CD14-positive monocyte (primary cell): Measurements from ENCODE around the gene CACNA1D. TPM values are rescaled to one million over a fixed set of nuclear protein-coding genes. Genes with fewer than 3 reads are reported as not detected.

Source experiments
- DNase-seq, 3 donors: peaks; one replicate each; pipeline ENCODE4 v3.0.0-alpha.2; 2011 to 2022
- H2AFZ ChIP-seq: 2 replicates; pipeline ENCODE4 v1.6.0; 2012; ENCODE audit warnings: mild to moderate bottlenecking, low read depth, low read length, inconsistent platforms; ENCODE audit not compliant: insufficient read depth, poor library complexity, severe bottlenecking
- H3K27ac ChIP-seq, 2 donors: 1 replicate in 1 of 2; 2 replicates in 1 of 2; pipeline ENCODE4 v1.5.1; 2012 to 2013; ENCODE audit warnings: low read length in 2 of 2, control low read depth in 1 of 2, inconsistent platforms in 1 of 2, low read depth in 1 of 2, mild to moderate bottlenecking in 1 of 2
- H3K27me3 ChIP-seq, 2 donors: one replicate each; pipeline versions ENCODE4 v1.6.0 to v1.6.1; 2011 to 2013; ENCODE audit warnings: low read length in 2 of 2; ENCODE audit not compliant: control insufficient read depth in 2 of 2, insufficient read depth in 2 of 2
- H3K36me3 ChIP-seq, 2 donors: replicated peaks in 1 of 2; 1 replicate in 1 of 2; 2 replicates in 1 of 2; pipeline versions ENCODE4 v1.5.1 to v1.6.1; 2012 to 2013; ENCODE audit warnings: low read length in 2 of 2, control low read depth in 1 of 2, inconsistent platforms in 1 of 2, mild to moderate bottlenecking in 1 of 2; ENCODE audit not compliant: insufficient read depth in 2 of 2, control insufficient read depth in 1 of 2
- H3K4me1 ChIP-seq, 2 donors: 1 replicate in 1 of 2; 2 replicates in 1 of 2; pipeline versions ENCODE4 v1.5.1 to v1.6.1; 2012 to 2013; ENCODE audit warnings: low read length in 2 of 2, control low read depth in 1 of 2, inconsistent platforms in 1 of 2, mild to moderate bottlenecking in 1 of 2, moderate library complexity in 1 of 2; ENCODE audit not compliant: insufficient read depth in 2 of 2, control insufficient read depth in 1 of 2
- H3K4me2 ChIP-seq: replicated peaks from 2 replicates; pipeline ENCODE3; 2012; ENCODE audit warnings: low read length, moderate library complexity, mild to moderate bottlenecking; ENCODE audit not compliant: poor library complexity, severe bottlenecking; ENCODE audit errors: extremely low read depth
- H3K4me3 ChIP-seq, 3 experiments: fragments of 200-600 bp in 1 of 3; sonication (generic) in 1 of 3; replicated peaks in 1 of 3; 1 replicate in 2 of 3; 2 replicates in 1 of 3; pipeline ENCODE4 v1.5.1; 2011 to 2013; ENCODE audit warnings: low read length in 3 of 3, mild to moderate bottlenecking in 3 of 3, control low read depth in 2 of 3, low read depth in 2 of 3, inconsistent platforms in 1 of 3, moderate library complexity in 1 of 3
- H3K79me2 ChIP-seq: 2 replicates; pipeline ENCODE4 v1.6.0; 2012; ENCODE audit warnings: mild to moderate bottlenecking, control low read depth, inconsistent platforms, low read length, moderate library complexity; ENCODE audit not compliant: insufficient read depth
- H3K9ac ChIP-seq: 2 replicates; pipeline ENCODE4 v1.6.0; 2017; ENCODE audit warnings: low read length, mild to moderate bottlenecking; ENCODE audit not compliant: insufficient read depth, poor library complexity, severe bottlenecking
- H3K9me3 ChIP-seq, 2 donors: replicated peaks in 1 of 2; 1 replicate in 1 of 2; 2 replicates in 1 of 2; pipeline versions ENCODE4 v1.5.1 to v1.6.1; 2012 to 2013; ENCODE audit warnings: low read length in 2 of 2, control low read depth in 1 of 2; ENCODE audit not compliant: control insufficient read depth in 1 of 2, insufficient read depth in 1 of 2
- H4K20me1 ChIP-seq: 2 replicates; pipeline ENCODE4 v1.6.0; 2012; ENCODE audit warnings: mild to moderate bottlenecking, low read length, control low read depth, moderate library complexity; ENCODE audit not compliant: insufficient read depth
- H3K27ac Mint-ChIP-seq, 7 donors: one replicate each; pipeline ENCODE4 v1.8.0; 2020; ENCODE audit warnings: mild to moderate bottlenecking in 7 of 7, mixed read lengths in 7 of 7, moderate library complexity in 6 of 7, inconsistent platforms in 2 of 7
- H3K27me3 Mint-ChIP-seq, 3 donors: one replicate each; pipeline ENCODE4 v1.8.0; 2021 to 2022; ENCODE audit warnings: low read depth in 3 of 3, mild to moderate bottlenecking in 3 of 3, mixed read lengths in 3 of 3, moderate library complexity in 3 of 3, inconsistent platforms in 1 of 3
- H3K36me3 Mint-ChIP-seq, 2 donors: one replicate each; pipeline ENCODE4 v1.8.0; 2020; ENCODE audit warnings: mixed read lengths in 2 of 2, inconsistent platforms in 1 of 2, mild to moderate bottlenecking in 1 of 2
- H3K4me1 Mint-ChIP-seq: one replicate; pipeline ENCODE4 v1.8.0; 2020; ENCODE audit warnings: mild to moderate bottlenecking, mixed read lengths
- H3K4me3 Mint-ChIP-seq, 2 donors: one replicate each; pipeline ENCODE4 v1.8.0; 2020; ENCODE audit warnings: mild to moderate bottlenecking in 2 of 2, mixed read lengths in 2 of 2, moderate library complexity in 1 of 2
- H3K9me3 Mint-ChIP-seq, 7 donors: one replicate each; pipeline ENCODE4 v1.8.0; 2020 to 2022; ENCODE audit warnings: mixed read lengths in 7 of 7, mild to moderate bottlenecking in 6 of 7, moderate library complexity in 6 of 7, inconsistent platforms in 2 of 7
- WGBS: methylation state at CpG from one replicate; pipeline ENCODE4 v1.1.5; 2013; ENCODE audit warnings: missing lambda C conversion rate; ENCODE audit not compliant: insufficient coverage; 5-methylcytosine and 5-hydroxymethylcytosine counted together
- intact Hi-C, 2 donors: fragments of 100-400 bp; cut with micrococcal nuclease; formaldehyde crosslinking; loops; one replicate each; pipeline versions ENCODE4 v1.15.0 to v1.15.1; 2023
- polyA plus RNA-seq, 3 donors: library from polyadenylated mRNA; depleted of rRNA in 1 of 3; unstranded in 2 of 3; stranded (reverse) in 1 of 3; fragments of 300-500 nt in 2 of 3; fragments of >200 nt in 1 of 3; fragmentation: Illumina TruSeq in 2 of 3; gene quantifications; 1 replicate in 2 of 3; 2 replicates in 1 of 3; pipeline ENCODE4 v1.2.3, GENCODE V29; 2012 to 2021
- TF ChIP-seq, protein P1 (sequence below): fragments of 200-600 bp; IDR thresholded peaks from one replicate; pipeline ENCODE4 v1.8.0; 2022; ENCODE audit warnings: antibody characterized with exemption, mild to moderate bottlenecking

The CACNA1D gene
- polyA plus RNA-seq, 3 donors, result 0.29 to 1.2 (median 0.98) TPM

GRCh38 chr3:53513556-53514190 lies 19.3 kb downstream of the CACNA1D start:
- peaks cover 0 to 2% (median 0%) of the 10 kb centered on the region in 7 donors for H3K9me3 Mint-ChIP-seq
- no peaks in the 10 kb centered on the region for H3K79me2 ChIP-seq
- no peak for DNase-seq
- WGBS, result 96% methylated on average over 4 of the region's 7 CpGs
- TF ChIP-seq, protein P1, sequence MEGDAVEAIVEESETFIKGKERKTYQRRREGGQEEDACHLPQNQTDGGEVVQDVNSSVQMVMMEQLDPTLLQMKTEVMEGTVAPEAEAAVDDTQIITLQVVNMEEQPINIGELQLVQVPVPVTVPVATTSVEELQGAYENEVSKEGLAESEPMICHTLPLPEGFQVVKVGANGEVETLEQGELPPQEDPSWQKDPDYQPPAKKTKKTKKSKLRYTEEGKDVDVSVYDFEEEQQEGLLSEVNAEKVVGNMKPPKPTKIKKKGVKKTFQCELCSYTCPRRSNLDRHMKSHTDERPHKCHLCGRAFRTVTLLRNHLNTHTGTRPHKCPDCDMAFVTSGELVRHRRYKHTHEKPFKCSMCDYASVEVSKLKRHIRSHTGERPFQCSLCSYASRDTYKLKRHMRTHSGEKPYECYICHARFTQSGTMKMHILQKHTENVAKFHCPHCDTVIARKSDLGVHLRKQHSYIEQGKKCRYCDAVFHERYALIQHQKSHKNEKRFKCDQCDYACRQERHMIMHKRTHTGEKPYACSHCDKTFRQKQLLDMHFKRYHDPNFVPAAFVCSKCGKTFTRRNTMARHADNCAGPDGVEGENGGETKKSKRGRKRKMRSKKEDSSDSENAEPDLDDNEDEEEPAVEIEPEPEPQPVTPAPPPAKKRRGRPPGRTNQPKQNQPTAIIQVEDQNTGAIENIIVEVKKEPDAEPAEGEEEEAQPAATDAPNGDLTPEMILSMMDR, result no peak
- peaks cover 0 to 6% of the 10 kb centered on the region in 2 donors for H3K36me3 Mint-ChIP-seq
- no peak overlapping the region for H3K4me2 ChIP-seq
- H3K27me3 Mint-ChIP-seq, result peaks cover 16 to 22% (median 20%) of the 10 kb centered on the region in 3 donors
- H3K4me3 Mint-ChIP-seq, result no peak overlapping the region
- no peak overlapping the region for H2AFZ ChIP-seq
- no peaks in the 10 kb centered on the region for H4K20me1 ChIP-seq
- H3K4me1 ChIP-seq, result peaks cover 14 to 18% of the 10 kb centered on the region in 2 donors
- H3K4me3 ChIP-seq, result no peak overlapping the region
- no peak overlapping the region for H3K27ac Mint-ChIP-seq
- H3K9me3 ChIP-seq, result no peaks in the 10 kb centered on the region
- no peak overlapping the region for H3K9ac ChIP-seq
- no peaks in the 10 kb centered on the region for H3K36me3 ChIP-seq
- peaks cover 18% of the 10 kb centered on the region for H3K4me1 Mint-ChIP-seq
- no peak overlapping the region for H3K27ac ChIP-seq
- peaks cover 6 to 17% of the 10 kb centered on the region in 2 donors for H3K27me3 ChIP-seq
- intact Hi-C loops, result no loop called here

- H3K9me3 ChIP-seq, result no peaks in the 10 kb centered on the region
- peaks cover 30 to 34% of the 10 kb centered on the region in 2 donors for H3K4me1 ChIP-seq
- H3K4me2 ChIP-seq, result no peak overlapping the region
- no peaks in the 10 kb centered on the region for H4K20me1 ChIP-seq
- H3K27ac ChIP-seq, result no peak overlapping the region
- no peaks in the 10 kb centered on the region for H3K36me3 ChIP-seq
- no peak overlapping the region for H2AFZ ChIP-seq
- no peak for DNase-seq
- no peaks in the 10 kb centered on the region for H3K9me3 Mint-ChIP-seq
- H3K4me3 Mint-ChIP-seq, result peak overlapping the region in 1 of 2 donors; percentile 15
- no peak overlapping the region for H3K4me3 ChIP-seq
- TF ChIP-seq, protein P1, result no peak
- peaks cover 3% of the 10 kb centered on the region in 2 donors for H3K27me3 ChIP-seq
- peaks cover 0 to 6% of the 10 kb centered on the region in 2 donors for H3K36me3 Mint-ChIP-seq
- H3K27me3 Mint-ChIP-seq, result peaks cover 5 to 6% (median 5%) of the 10 kb centered on the region in 3 donors
- H3K4me1 Mint-ChIP-seq, result peaks cover 33% of the 10 kb centered on the region
- H3K79me2 ChIP-seq, result no peaks in the 10 kb centered on the region
- WGBS, result 85% methylated on average over 4 of the region's 5 CpGs
- H3K9ac ChIP-seq, result no peak overlapping the region
- H3K27ac Mint-ChIP-seq, result no peak overlapping the region
- intact Hi-C loops, result no loop called here
Measured at GRCh38 chr3:53516339-53516738, 21.9 kb downstream of the CACNA1D start.
